HCT116 (cell line): ENCODE results near the gene ADGRG6.

Experiments
- CBX3 ChIP-seq: IDR thresholded peaks from 2 replicates; pipeline ENCODE4 v1.6.1; 2012; ENCODE audit warnings: low read depth
- CTCF ChIP-seq, 3 experiments: fragments of 200-600 bp in 1 of 3; sonication (generic) in 1 of 3; IDR thresholded peaks in 2 of 3; conservative IDR thresholded peaks in 1 of 3; 2 replicates each; pipeline ENCODE4 v1.5.1; 2012 to 2017; ENCODE audit warnings: low read depth in 2 of 3, low read length in 2 of 3, antibody characterized with exemption in 1 of 3, borderline replicate concordance in 1 of 3, control low read depth in 1 of 3, mild to moderate bottlenecking in 1 of 3, mixed read lengths in 1 of 3, mixed run types in 1 of 3, moderate library complexity in 1 of 3; ENCODE audit not compliant: insufficient read depth in 1 of 3
- EGR1 ChIP-seq: IDR thresholded peaks from 2 replicates; pipeline ENCODE4 v1.6.1; 2012; ENCODE audit warnings: low read depth
- EZH2 ChIP-seq: fragments of 200-600 bp; sonication (generic); IDR thresholded peaks from 2 replicates; pipeline ENCODE4 v1.6.1; 2017; ENCODE audit warnings: antibody characterized with exemption, mixed run types
- MAX ChIP-seq: IDR thresholded peaks from 2 replicates; pipeline ENCODE4 v1.6.1; 2012
- POLR2A ChIP-seq: IDR thresholded peaks from 2 replicates; pipeline ENCODE4 v1.7.0; 2011; ENCODE audit warnings: borderline replicate concordance; ENCODE audit not compliant: insufficient read depth, insufficient read length; ENCODE audit errors: extremely low read depth
- POLR2AphosphoS5 ChIP-seq: IDR thresholded peaks from 2 replicates; pipeline ENCODE4 v1.6.1; 2011; ENCODE audit warnings: mild to moderate bottlenecking, low read depth, low read length, moderate library complexity
- REST ChIP-seq: IDR thresholded peaks from 2 replicates; pipeline ENCODE4 v1.6.1; 2012; ENCODE audit warnings: low read depth
- YY1 ChIP-seq: IDR thresholded peaks from 2 replicates; pipeline ENCODE4 v1.6.1; 2011; ENCODE audit warnings: low read length, low read depth, moderate library complexity, mild to moderate bottlenecking; ENCODE audit not compliant: insufficient replicate concordance; ENCODE audit errors: extremely low read depth
- ZNF274 ChIP-seq: fragments of 200-500 bp; sonication (Bioruptor generic); IDR thresholded peaks from 2 replicates; pipeline ENCODE4 v1.6.1; 2014; ENCODE audit warnings: mild to moderate bottlenecking, low read depth, low read length, inconsistent platforms

GRCh38 chr6:142260748-142261147, 41.1 kb upstream of the ADGRG6 start:
- TF ChIP-seq CTCF (IDR thresholded peaks at IDR 0.05 in 2 of 3, conservative IDR thresholded peaks at IDR 0.05 in 1 of 3; ENCODE audit: borderline replicate concordance in 1 of 3, insufficient read depth in 1 of 3, low read depth in 2 of 3, low read length in 2 of 3) (no peak), POLR2A (no peak), EZH2 (no peak), EGR1 (no peak), REST (no peak), POLR2AphosphoS5 (no peak), YY1 (no peak), MAX (no peak), ZNF274 (no peak), CBX3 (no peak)
